Choroid plexus epithelial cell (primary cell): ENCODE measurements around the gene SGPL1.
A peak's percentile ranks its signal among the peaks of the same experiment; 100 is the strongest.

Experiments
- DNase-seq: peaks from one replicate; pipeline ENCODE4 v3.0.0-alpha.2; 2010; ENCODE audit warnings: low read depth
- H3K4me3 ChIP-seq: 2 replicates; pipeline ENCODE4 v1.5.1; 2011; ENCODE audit warnings: low read depth, mild to moderate bottlenecking, control low read depth, low read length, moderate library complexity
- TF ChIP-seq, protein P1 (sequence below): conservative IDR thresholded peaks from 2 replicates; pipeline ENCODE4 v1.5.1; 2011; ENCODE audit warnings: low read depth, mild to moderate bottlenecking, control low read depth, inconsistent platforms, low read length, moderate library complexity

Gene SGPL1

GRCh38 chr10:70791386-70792039 is 24.2 kb upstream of the SGPL1 start:
- DNase-seq, result no peak
- H3K4me3 ChIP-seq, result no peak overlapping the region
- TF ChIP-seq, protein P1, sequence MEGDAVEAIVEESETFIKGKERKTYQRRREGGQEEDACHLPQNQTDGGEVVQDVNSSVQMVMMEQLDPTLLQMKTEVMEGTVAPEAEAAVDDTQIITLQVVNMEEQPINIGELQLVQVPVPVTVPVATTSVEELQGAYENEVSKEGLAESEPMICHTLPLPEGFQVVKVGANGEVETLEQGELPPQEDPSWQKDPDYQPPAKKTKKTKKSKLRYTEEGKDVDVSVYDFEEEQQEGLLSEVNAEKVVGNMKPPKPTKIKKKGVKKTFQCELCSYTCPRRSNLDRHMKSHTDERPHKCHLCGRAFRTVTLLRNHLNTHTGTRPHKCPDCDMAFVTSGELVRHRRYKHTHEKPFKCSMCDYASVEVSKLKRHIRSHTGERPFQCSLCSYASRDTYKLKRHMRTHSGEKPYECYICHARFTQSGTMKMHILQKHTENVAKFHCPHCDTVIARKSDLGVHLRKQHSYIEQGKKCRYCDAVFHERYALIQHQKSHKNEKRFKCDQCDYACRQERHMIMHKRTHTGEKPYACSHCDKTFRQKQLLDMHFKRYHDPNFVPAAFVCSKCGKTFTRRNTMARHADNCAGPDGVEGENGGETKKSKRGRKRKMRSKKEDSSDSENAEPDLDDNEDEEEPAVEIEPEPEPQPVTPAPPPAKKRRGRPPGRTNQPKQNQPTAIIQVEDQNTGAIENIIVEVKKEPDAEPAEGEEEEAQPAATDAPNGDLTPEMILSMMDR, result no peak

DNA sequence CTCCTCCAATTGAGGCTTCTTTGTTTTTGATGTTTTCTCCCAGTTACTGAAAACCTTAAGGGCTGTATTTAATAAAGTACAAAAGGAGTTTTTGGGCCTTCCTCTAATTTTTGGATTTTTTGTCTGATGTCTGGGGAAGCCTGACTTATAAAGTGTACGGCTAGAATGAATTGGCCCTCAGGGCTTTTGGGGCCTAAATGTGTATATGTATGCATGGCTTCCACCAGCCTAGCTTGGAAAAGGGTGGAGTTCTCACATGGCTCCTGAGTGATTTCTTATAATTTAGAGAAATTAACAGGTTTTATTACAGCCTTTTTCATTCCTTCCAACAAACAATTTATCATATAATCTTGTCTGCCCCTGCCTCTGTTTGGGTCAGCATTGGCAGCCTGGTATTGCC is 20.1 kb upstream of the SGPL1 start:
- TF ChIP-seq, protein P1, result no peak
- DNase-seq, result no peak
- no peak overlapping the region for H3K4me3 ChIP-seq

DNA sequence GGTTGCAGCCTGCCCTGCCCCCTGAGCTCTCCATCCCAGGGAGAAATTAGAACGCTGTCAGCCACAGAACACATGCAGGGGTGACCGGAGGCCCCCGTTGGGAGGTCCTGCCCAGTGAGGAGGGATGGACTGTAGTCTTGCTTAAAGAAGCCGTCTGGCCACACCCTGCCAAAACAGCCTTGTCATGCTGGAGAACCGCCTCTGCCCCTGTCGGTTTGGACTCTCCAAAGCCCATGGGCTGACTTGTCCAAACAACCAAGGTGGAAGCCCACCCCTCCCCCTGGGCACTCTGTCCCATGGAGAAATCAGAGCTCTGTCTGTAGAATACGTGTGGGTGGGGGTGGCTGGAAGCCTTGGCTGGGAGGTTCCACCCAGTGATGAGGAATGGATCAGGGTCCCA is 17.9 kb upstream of the SGPL1 start:
- TF ChIP-seq, protein P1, result no peak
- DNase-seq, result no peak
- H3K4me3 ChIP-seq, result no peak overlapping the region

DNA sequence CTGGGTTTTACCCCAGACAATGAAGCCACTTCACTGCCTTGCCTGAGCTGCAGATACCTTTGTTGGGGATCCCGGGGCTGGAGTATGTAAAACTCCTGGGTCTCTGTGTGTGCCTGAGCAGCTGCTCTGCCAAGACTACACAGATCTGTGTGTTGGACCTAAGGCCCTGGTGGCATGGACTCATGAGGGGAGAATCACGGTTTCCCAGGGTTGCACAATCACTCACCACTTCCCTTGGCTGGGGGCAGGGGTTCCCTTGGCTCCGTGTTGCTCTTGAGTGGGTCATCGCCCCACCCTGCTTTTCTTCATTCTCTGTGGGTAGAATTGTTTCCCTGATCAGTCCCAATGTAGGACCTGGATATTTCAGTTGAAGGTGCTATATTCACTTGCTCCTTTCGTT is 16.6 kb upstream of the SGPL1 start:
- H3K4me3 ChIP-seq, result no peak overlapping the region
- TF ChIP-seq, protein P1, result no peak
- peak; percentile 7 for DNase-seq

GRCh38 chr10:70801854-70802253 is 13.9 kb upstream of the SGPL1 start:
- H3K4me3 ChIP-seq, result no peak overlapping the region
- TF ChIP-seq, protein P1, result no peak
- no peak for DNase-seq

DNA sequence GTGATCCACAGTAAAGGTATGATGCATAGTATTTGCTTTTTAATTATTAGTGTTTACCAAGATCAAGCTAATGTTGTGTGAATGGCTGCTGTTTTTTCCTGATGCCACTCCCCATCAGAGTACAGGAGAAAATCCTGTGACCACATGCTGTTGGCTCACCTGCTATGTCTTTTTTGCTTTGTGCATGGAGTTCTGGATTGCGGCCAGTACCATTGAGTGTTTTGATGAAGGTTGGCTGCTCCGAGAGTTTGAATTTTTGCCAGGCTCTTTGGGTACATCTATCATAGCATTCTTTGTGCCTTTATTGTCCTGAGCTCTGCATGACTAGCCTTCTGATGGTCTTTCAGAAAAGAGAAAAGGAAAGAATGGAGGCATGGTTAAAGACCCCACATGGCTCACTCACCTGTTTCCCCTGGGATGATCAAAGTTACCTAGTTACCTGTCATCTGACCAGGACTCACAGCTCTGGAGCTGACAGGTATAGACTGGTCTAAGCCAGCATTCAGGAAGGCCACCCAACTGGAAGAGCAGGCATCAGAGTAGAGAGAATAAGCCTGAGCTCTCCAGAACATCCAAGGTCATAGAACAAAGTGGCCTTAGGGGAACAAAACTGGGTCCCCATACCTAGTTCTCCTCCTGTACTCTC is 11.8 kb upstream of the SGPL1 start:
- H3K4me3 ChIP-seq, result no peak overlapping the region
- TF ChIP-seq, protein P1, result no peak
- DNase-seq, result no peak

- H3K4me3 ChIP-seq, result no peak overlapping the region
- DNase-seq, result no peak
- TF ChIP-seq, protein P1, result no peak
These were observed 11.3 kb upstream of the SGPL1 start for GRCh38 chr10:70804421-70804808.
